ENCODE data around the gene SLC9A6. TPM values are rescaled to one million over a fixed set of nuclear protein-coding genes. Genes with fewer than 3 reads are reported as not detected.

SLC9A6 gene
- total RNA-seq: 17.7 TPM

GRCh38 chrX:135985157-135985972, at the start of gene SLC9A6:
SLC9A6 (plus strand) TSS chrX:135985435; CDS start chrX:135985659, 224 bp downstream.

DNA sequence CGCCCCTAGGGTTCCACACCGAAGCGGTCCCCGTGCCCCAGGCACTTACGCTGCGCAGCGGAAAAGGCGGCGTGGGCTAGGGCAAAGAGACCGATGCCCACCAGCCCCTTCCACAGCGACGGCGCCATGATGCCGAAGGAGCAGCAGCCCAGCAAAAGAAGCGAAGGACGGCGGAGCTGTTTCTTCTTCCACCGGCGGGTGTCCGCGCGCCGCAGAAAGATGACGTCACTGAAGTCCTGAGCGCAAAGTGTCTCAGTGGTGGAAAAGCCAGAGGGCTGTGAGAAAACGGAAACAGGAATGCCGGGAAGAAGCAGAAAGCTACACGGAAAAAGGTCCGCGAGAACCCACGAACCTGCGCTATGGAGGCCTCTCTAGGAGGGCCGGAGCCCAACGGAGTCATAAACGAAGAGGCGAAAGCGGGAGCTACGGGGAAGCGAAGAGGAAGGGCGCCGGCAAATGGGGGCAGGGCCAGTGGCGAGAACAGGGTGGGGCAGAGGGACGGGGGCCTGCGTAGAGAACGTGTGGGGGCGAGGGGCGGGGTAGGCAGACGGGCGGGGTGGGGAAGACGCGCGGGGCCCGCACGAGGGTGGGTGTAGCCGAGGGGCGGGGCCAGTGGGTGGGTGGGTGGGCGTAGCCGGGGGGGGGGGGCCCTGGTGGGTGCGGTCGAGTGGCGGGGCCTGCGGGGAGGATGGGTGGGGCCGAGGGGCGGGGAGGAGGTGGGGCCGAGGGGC, 11.5 kb upstream of the SLC9A6 start, which contains the start of gene MMGT1:
Gene MMGT1 (minus strand): TSS at position 441 of the 731 bp plus-strand sequence. CDS start 313 bp downstream, at position 128.

Other genes starting within 250 kb of the SLC9A6 start
- 0.18 TPM for gene CT45A3, start 217.2 kb upstream of the SLC9A6 start, total RNA-seq
- not detected for gene CT45A5, start 199.9 kb upstream of the SLC9A6 start, total RNA-seq
- not detected for gene CT45A6, start 182.6 kb upstream of the SLC9A6 start, total RNA-seq
- gene CT45A2, start 165.4 kb upstream of the SLC9A6 start, total RNA-seq: not detected
- gene CT45A7, start 148.2 kb upstream of the SLC9A6 start, total RNA-seq: not detected
- gene CT45A8, start 130.9 kb upstream of the SLC9A6 start, total RNA-seq: not detected
- not detected for gene CT45A9, start 113.6 kb upstream of the SLC9A6 start, total RNA-seq
- gene CT45A10, start 92.0 kb upstream of the SLC9A6 start, total RNA-seq: not detected
- gene SAGE1, start 91.7 kb upstream of the SLC9A6 start, total RNA-seq: not detected
- 16.7 TPM for gene MMGT1, start 11.4 kb upstream of the SLC9A6 start, total RNA-seq
- gene FHL1, start 162.1 kb downstream of the SLC9A6 start, total RNA-seq: 384 TPM